ENCODE data around the gene ACBD6.
A peak's percentile ranks its signal among the peaks of the same experiment; 100 is the strongest.
"Not testable (repeated sequence)": the region's sequence is repeated elsewhere in the genome, so short reads cannot be mapped to it uniquely, and the experiment has no call there.

Gene ACBD6

DNA sequence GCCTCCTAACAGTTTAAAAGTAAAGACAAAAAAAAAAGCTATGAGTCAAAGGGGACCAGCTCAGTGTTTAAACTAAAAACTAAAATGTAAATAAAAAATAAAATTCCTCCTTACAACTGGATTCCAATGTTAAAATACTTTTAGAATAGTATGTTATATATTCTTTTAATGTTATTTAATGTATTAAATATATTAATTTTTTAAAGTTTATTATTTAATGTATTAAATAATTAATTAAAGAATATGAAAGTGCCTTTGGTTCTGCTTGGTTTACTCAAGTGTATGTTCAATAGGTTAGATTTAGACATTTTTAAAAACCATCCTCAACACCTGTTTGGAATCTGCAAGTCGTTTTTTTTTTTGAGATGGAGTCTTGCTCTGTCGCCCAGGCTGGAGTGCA lies 13.1 kb downstream of the ACBD6 start:
- DNase-seq (ENCODE audit: low spot score): no peak

DNA sequence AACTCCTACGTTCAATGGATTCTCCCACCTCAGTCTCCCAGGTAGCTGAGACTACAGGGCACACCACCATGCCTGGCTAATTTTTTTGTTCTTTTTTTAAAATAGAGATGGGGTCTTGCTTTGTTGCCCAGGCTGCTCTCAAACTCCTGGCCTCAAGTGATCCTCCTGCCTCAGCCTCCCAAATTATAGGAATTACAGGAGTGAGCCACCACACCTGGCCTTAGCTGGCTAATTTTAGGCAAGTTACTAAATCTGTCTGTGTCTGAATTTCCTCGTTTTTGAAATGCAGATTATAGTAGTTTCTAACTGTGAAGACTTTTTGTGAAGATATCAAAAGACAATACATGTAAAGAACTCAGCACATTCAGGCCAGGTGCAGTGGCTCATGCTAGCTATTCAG lies 13.7 kb downstream of the ACBD6 start:
- DNase-seq (ENCODE audit: low spot score): no peak

DNA sequence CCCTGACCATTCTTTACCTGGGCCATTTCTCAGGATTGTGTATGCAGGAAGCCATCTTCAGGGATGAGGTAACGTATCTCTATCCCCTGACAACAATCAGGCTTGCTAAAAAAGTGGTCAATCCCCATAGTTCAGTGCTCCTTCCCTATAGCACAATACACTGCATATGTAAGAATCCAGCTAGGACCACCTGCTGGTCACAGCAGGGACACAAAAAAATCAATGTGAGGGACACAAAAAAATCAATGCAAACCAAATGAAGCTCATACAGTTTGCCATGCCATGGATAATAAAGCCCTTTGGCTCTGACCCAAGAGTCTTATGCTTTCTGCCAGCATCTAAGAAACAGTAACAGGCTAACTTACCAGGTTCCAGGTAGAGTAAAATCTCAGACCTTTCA lies 16.3 kb downstream of the ACBD6 start:
- DNase-seq (ENCODE audit: low spot score): no peak

DNA sequence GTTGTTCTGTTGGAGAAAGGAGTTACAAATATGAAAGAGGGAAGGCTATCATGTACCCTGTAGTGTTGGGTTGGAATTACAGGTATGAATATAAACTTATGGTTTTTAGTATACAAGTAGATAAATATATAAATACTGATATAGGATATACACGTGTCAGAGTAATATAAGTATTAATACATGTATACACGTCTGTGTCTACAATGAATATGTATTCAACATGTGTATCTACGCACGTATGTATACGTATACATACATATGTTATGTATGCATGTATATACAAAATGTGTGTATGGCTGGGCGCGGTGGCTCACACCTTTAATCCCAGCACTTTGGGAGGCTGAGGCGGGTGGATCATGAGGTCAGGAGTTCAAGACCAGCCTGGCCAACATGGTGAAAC lies 17.9 kb downstream of the ACBD6 start:
- DNase-seq (ENCODE audit: low spot score): no peak

DNA sequence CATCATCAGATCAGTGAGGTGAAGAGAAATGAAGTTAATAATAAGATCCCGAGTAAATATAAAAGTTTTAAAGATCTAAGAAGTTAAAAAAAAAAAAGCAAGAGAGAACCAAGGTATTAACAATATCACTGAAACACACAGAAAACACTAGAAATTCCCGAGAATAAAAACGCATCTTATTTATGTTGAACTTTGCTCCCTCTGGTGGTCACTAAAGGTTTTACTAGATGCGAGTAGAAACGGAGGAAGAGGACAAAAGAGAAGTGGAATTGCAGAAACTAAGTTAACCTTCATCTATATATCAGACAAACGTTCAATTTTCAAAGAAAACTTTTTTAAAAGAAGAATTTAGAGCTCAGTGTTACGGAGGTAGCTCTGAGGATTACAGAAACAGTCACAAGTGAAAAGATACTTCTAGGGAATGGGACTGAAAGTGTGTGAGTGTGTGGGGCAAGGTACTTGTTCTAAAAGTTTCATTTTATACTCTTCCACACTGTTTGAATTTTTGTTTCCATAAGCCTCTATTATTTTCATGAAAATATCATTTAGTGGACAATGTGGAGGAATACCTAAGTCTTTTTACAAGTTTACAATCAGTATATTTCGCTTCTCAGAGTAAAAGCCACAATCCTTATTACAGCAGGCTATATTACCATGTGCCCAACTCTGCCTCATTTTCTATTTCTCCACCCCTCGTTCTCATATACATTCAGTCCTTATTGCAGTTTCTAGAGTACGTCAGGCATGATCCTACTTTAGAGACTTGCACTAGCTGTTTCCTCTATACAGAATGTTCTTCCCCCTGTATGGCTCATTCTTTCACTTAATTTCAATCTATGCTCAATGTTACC lies 19.7 kb downstream of the ACBD6 start:
- peak; percentile 43 for DNase-seq (ENCODE audit: low spot score)

DNA sequence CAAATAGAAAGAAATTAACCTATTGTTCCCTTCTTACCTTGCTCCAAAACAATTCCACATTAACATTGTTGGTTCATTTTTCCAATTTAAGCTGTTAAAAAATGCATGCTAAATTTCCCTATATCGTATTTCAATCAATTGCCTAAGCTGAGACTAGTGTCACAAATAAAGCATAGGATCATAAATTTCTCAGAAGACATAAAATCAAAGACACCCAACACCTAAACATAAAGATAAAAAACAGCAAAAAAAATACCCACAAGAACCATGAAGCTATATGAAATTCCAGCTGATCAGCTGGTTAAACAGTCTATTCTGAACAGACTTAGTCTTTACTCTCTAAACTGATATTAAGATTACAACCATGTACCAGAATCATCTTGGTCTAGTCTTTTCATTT lies 32.3 kb downstream of the ACBD6 start:
- no peak for DNase-seq (ENCODE audit: low spot score)

DNA sequence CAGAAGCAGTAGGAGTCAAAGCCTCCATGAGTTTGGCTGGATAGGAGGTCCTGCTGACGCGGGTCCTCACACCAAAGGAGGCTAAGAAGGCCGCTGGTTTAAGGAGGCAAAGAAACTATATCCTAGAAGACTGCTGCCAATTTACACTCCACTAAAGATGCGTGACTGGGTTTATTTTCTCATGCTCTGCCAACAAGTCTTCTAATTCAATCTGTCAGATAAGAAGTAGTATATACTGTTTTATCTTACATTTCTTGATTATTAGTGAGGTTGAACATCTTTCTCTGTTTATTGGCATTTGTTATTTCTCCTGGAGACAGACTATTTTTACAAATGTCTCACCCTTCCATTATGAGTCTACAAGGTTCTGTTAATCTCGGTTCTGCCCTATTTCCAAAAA lies 34.1 kb downstream of the ACBD6 start:
- DNase-seq (ENCODE audit: low spot score): no peak

DNA sequence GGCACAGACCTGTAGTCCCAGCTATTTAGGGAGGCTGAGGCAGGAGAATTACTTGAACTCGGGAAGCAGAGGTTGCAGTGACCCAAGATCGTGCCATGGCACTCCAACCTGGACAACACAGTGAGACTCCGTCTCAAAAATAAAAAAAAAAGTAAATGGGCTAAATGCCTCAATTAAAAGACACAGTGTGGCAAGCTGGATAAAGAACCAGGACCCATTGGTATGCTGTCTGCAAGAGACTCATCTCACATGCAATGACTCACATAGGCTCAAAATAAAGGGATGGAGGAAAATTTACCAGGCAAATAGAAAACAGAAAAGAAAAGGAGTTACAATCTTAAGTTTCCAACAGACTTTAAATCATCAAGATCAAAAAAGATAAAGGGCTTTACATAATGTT lies 40.3 kb downstream of the ACBD6 start:
- no peak for DNase-seq (ENCODE audit: low spot score)

DNA sequence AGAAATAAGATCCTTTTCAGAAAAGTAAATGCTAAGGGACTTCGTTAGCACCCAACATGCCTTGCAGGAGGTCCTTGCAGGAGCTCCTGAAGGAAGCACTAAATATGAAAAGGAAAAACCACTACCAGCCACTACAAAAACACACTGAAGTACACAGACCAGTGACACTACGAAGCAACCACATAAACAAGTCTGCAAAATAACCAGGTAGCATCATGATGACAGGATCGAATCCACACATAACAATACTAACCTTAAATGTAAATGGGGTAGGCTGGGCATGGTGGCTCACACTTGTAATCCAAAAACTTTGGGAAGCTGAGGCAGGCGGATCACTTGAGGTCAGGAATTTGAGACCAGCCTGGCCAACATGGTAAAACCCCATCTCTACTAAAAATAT lies 40.7 kb downstream of the ACBD6 start:
- not testable (repeated sequence) for DNase-seq (ENCODE audit: low spot score)

DNA sequence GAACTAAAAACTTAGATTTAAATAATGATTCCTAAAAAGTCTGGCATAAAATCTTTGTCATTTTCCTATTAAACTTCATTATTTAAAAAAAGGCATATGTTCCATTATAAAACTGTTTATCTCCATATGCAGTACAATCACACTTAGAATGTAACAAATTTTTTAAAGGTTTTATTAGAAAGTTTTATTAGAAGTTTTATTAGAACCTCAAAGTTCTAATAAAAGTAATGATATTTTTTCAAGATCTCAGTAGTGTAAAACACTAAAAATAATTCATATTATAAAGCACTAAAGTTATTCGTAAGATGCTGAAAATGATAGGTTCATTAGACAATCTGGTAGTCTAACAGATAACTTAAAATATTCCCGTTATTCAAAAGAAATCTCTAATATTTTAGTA lies 43.6 kb downstream of the ACBD6 start:
- no peak for DNase-seq (ENCODE audit: low spot score)

DNA sequence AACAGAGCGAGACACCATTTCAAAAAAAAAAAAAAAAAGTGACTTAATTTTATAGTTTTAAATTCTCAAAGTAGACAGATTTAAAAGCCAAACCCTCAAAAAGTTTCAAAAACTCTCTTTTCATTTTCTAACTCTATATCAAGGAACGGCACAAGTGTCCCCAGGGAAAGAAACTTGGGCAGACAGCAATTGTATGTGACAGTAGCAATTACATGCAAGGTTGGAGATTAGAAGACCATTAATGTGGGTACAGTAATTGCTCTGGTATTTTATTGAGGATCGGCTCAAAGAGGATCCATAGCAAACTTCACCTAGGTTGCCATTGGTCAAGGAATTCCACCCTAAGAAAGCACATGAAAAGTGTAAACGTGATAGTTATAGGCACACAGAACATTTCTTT lies 46.2 kb downstream of the ACBD6 start:
- no peak for DNase-seq (ENCODE audit: low spot score)

DNA sequence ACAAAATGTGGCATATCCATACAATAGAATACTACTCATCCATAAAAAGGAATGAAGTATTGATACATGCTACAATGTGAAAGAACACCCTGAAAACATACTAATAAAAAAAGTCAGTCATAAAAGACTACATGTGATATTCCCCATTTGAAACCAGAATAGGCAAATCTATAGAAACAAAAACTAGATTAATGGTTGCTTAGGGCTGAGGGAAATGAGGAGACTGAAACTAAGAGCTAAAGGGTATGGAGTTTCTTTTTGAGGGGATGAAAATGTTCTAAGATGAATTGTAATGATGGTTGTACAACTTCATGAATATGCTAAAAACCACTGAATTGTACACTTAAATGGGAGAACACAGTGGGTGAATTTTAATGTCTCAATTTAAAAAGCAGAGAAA lies 50.9 kb downstream of the ACBD6 start:
- no peak for DNase-seq (ENCODE audit: low spot score)

DNA sequence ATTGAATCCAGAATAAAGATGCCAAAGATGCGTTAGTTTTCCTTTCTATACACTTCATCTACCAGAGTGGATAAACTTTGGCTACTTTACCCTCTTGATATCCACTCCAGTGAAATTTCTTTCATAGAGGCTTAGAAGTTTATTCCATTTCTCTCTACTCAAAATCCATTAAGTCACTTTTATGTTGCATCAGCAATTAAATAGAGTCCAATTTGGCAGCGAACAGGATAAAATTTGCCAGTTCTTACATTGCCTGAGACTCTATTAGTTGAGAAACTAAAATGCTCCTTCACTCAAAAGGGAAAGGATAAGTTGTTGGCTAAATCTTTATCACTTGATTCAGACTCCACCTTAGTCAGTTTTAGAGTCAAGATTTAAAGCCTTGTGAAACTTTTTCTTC lies 57.9 kb downstream of the ACBD6 start:
- no peak for DNase-seq (ENCODE audit: low spot score)

DNA sequence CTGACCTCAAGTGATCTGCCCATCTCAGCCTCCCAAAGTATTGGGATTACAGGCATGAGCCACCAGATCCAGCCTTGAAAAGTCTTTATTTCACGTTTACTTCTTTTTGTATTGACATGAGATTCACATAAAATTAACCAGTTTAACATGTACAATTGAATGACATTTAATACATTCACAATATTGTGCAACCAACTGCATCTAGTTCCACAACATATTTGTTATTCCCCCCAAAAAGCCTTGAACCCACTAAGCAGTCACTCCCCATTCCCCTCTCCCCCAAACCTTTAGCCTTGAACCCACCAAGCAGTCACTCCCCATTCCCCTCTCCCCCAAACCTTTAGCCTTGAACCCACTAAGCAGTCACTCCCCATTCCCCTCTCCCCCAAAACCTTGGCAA lies 62.0 kb downstream of the ACBD6 start:
- no peak for DNase-seq (ENCODE audit: low spot score)

DNA sequence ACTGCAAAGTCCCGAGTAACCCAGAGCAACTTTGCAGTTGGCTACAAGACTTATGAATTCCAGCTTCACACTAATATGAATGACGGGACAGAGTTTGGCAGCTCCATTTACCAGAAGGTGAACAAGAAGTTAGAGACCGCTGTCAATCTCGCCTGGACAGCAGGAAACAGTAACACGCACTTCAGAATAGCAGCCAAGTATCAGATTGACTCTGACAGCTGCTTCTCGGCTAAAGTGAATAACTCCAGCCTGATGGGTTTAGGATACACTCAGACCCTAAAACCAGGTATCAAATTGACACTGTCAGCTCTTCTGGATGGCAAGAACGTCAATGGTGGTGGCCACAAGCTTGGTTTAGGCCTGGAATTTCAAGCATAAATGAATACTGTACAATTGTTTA lies 66.8 kb downstream of the ACBD6 start:
- DNase-seq (ENCODE audit: low spot score): no peak

DNA sequence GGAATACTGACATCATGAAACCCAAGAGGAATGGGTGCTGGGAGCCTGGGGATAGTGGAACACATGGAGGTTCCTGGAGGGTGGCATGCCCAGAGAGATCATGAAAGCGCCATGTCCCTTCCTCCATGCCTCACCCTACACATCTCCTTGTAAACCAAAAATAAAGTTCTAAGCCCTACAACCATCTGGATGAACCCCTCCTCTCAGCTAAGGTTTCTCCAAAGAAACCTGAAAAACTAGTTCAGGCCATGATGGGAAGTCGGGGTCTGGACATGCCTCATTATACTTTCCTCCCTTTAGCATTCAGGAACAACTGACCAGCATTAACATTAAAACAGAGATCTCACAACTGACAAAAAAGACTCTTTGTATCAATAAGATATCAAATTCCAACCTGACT lies 68.5 kb downstream of the ACBD6 start:
- DNase-seq (ENCODE audit: low spot score): no peak

DNA sequence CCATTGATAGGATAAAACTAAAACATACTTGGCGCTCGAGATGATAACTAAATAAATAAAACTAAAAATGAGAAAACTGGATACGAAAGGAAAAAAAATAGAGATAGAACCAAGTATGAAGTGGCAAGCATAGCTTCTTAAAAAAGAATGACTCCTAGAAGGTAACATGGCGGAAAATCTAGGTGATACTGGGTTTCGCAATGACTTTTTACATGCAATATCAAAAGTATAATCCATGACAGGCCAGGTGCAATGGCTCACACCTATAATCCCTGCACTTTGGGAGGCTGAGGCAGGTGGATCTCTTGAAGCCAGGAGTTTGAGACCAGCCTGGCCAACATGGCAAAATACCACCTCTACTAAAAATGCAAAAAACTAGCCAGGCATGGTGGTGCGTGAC lies 70.7 kb downstream of the ACBD6 start:
- DNase-seq (ENCODE audit: low spot score): no peak

DNA sequence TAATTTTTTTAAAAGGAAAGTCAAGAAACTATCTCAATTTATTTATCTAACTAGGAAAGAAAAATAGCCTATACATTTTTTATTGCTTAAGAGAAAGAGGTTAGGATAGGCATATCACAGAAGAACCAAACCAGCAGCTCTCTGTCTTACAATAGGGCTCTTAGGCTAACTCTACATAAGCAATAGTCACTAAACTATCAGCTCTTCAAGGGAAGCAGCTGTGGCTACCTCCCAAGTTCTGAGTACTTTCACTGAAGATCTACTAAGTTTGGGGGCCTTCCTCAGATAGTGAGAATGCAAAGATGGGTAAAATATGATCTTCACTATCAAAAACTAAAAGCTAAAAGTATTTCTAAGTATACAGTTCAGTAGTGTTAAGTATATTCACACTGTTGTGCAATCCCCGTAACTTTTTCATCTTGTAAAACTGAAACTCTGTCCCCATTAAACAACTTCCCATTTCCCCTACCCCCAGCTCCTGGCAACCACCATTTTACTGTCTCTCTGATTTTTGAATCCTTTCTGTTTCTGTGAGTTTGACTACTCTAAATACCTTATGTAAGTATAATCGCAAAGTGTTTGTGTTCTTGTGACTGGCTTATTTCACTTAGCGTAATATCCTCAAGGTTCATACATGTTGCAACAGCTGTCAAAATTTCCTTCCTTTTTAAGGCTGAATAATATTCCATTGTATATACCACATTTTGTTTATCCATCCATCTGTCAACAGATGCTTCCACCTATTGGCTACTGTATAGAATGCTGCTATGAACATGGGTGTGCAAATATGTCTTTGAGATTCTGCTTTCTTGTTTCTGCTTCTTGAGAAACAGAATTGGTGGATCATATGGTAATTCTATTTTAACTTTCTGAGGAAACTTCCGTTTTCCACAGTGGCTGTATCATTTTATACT lies 73.3 kb downstream of the ACBD6 start:
- no peak for DNase-seq (ENCODE audit: low spot score)

DNA sequence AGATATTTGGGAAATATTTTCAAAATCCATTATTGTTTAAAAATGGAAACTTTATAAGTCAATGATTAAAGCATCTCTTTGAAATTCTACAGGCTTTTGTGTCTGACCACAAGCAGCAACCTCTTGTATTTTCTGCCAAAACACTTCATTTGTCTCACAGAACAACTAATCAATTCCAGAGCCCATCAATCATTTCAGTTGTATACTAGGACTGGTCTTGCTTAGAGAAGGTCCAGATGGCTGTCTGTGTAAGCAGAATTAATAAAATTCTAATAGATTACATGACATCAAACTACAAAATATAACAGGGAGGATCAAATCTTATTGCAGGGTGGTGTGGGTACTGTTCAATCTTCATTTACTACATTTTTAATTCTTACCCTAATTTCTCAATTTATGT lies 76.4 kb downstream of the ACBD6 start:
- DNase-seq (ENCODE audit: low spot score): no peak

DNA sequence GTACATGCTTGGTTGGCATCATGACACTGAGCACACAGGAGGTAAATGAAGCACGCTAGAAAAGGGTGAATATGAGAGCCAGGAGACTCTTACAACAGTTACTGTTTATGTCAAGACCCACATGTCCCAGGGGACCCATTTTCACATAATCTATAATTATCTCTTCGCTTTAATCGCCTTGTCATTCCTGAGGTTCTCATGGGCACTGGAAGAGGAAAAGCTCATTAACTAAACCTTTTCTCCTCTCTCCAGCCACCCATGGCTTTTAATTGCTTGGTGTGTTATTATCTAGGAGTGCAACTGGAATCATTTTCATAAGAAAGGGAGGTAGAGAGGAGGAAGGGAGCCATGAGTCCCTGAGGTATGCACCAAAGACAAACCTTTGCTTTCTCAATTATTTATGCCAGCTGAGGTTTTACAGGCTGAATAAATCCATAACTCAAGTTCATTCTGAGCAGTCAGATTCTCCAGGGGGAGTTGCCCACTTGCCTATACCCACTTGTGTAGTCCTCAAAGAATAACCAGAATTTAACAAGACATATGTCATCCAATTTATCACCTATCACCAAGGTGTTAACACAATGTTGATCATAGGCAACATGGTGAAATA lies 77.4 kb downstream of the ACBD6 start:
- DNase-seq (ENCODE audit: low spot score): peak; percentile 77

DNA sequence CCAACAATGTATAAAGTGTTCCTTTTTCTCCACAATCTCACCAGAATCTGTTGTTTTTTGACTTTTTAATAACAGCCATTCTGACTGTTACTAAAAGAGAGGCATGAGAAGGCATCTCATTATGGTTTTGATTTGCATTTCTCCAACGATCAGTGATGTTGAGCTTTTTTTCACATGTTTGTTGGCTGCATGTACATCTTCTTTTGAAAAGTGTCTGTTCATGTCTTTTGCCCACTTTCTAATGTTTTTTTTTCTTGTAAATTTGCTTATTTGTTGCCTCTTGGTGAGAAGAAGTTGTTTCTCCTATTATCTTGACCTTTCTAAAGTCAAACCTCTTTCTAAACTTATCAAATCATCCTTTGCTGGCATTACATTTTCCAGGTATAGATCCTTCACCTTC lies 80.8 kb downstream of the ACBD6 start:
- DNase-seq (ENCODE audit: low spot score): no peak

DNA sequence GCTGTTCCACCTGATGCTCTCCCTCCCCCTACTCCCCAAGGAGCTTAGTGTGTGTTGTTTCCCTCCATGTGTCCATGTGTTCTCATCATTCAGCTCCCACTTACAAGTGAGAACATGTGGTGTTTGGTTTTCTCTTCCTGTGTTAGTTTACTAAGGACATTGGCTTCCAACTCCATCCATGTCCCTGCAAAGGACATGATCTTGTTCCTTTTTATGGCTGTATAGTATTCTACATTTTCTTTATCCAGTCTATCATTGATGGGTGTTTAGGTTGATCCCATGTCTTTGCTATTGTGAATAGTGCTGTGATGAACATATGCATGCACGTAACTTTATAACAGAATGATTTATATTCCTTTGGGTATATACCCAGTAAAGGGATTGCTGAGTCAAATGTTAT lies 81.2 kb downstream of the ACBD6 start:
- not testable (repeated sequence) for DNase-seq (ENCODE audit: low spot score)

All from D341Med (cell line).